Endothelial cell of umbilical vein (primary cell): ENCODE data around the gene MSL2. TPM values are rescaled to one million over a fixed set of nuclear protein-coding genes. Genes with fewer than 3 reads are reported as not detected.
"Not testable (repeated sequence)": the region's sequence is repeated elsewhere in the genome, so short reads cannot be mapped to it uniquely, and the experiment has no call there.

Source experiments
- BruUV-seq: library from RNA; stranded (reverse); fragments of 400-500 nt; replicated peaks from 2 replicates; lab custom pipeline; 2021; lab: Mats Ljungman, UMichigan
- CTCF ChIA-PET: fragments of 300-600, 350-600 bp; sonication (Branson Sonifier 250); formaldehyde crosslinking; loops from one replicate; lab custom pipeline; 2021; ENCODE audit warnings: antibody characterized with exemption, inconsistent platforms; lab: Charles Lee
- POLR2A ChIA-PET: fragments of 300-600, 350-600 bp; sonication (Branson Sonifier 250); formaldehyde crosslinking; loops from one replicate; lab custom pipeline; 2021; ENCODE audit warnings: antibody characterized with exemption, inconsistent platforms; lab: Charles Lee
- DNase-seq: peaks from one replicate; pipeline ENCODE4 v3.0.0-alpha.2; 2011; ENCODE audit warnings: low read depth, low spot score
- FAIRE-seq: peaks from 2 replicates; lab custom pipeline; 2011; peaks lifted over from hg19 to GRCh38; lab: Jason Lieb, UNC
- H2AFZ ChIP-seq: 2 replicates; pipeline ENCODE4 v1.6.0; 2012; ENCODE audit warnings: low read depth, low read length, control low read depth, inconsistent platforms
- H3K27ac ChIP-seq: 2 replicates; pipeline ENCODE4 v1.5.1; 2011; ENCODE audit warnings: low read depth, mild to moderate bottlenecking, control low read depth, low read length, moderate library complexity; ENCODE audit not compliant: insufficient read depth
- H3K27me3 ChIP-seq, 2 experiments: 2 replicates each; pipeline versions ENCODE4 v1.6.0 to v1.6.1; 2011; ENCODE audit warnings: low read length in 2 of 2, mixed read lengths in 1 of 2; ENCODE audit not compliant: control insufficient read depth in 2 of 2, insufficient read depth in 2 of 2
- H3K36me3 ChIP-seq, 2 experiments: 2 replicates in 1 of 2; 3 replicates in 1 of 2; pipeline ENCODE4 v1.5.1; 2011; ENCODE audit warnings: low read length in 2 of 2, mild to moderate bottlenecking in 1 of 2, moderate library complexity in 1 of 2; ENCODE audit not compliant: control insufficient read depth in 2 of 2, insufficient read depth in 2 of 2; ENCODE audit errors: extremely low read depth in 1 of 2
- H3K4me1 ChIP-seq: 3 replicates; pipeline ENCODE4 v1.5.1; 2011; ENCODE audit warnings: mild to moderate bottlenecking, low read length; ENCODE audit not compliant: control insufficient read depth, insufficient read depth; ENCODE audit errors: extremely low read depth
- H3K4me2 ChIP-seq: 2 replicates; pipeline ENCODE4 v1.6.1; 2011; ENCODE audit warnings: low read length, control low read depth, mixed read lengths; ENCODE audit not compliant: insufficient read depth
- H3K4me3 ChIP-seq, 3 experiments: fragments of 200-600 bp in 1 of 3; sonication (generic), shearing (Covaris generic) in 1 of 3; replicated peaks in 1 of 3; 2 replicates each; pipeline ENCODE4 v1.5.1; 2011 to 2016; ENCODE audit warnings: control low read depth in 3 of 3, low read length in 3 of 3, mild to moderate bottlenecking in 2 of 3, inconsistent platforms in 1 of 3, low read depth in 1 of 3, moderate library complexity in 1 of 3; ENCODE audit not compliant: insufficient read depth in 1 of 3
- H3K79me2 ChIP-seq: 2 replicates; pipeline ENCODE4 v1.6.0; 2012; ENCODE audit warnings: low read length, inconsistent platforms; ENCODE audit not compliant: control insufficient read depth, insufficient read depth
- H3K9ac ChIP-seq: replicated peaks from 2 replicates; pipeline ENCODE3; 2011; ENCODE audit warnings: low read length, control low read depth; ENCODE audit not compliant: insufficient read depth; ENCODE audit errors: extremely low read depth
- H3K9me1 ChIP-seq: replicated peaks from 3 replicates; pipeline ENCODE4 v1.6.0; 2011; ENCODE audit warnings: mild to moderate bottlenecking, low read length; ENCODE audit not compliant: control insufficient read depth, insufficient read depth; ENCODE audit errors: extremely low read depth
- H3K9me3 ChIP-seq: replicated peaks from 2 replicates; pipeline ENCODE4 v1.5.1; 2012; ENCODE audit warnings: low read length, inconsistent platforms; ENCODE audit not compliant: control insufficient read depth, insufficient read depth
- H4K20me1 ChIP-seq: replicated peaks from 2 replicates; pipeline ENCODE3; 2011; ENCODE audit warnings: mild to moderate bottlenecking, low read length; ENCODE audit not compliant: control insufficient read depth, insufficient read depth; ENCODE audit errors: extremely low read depth
- EZH2 ChIP-seq: IDR thresholded peaks from 2 replicates; pipeline ENCODE4 v1.6.1; 2012; ENCODE audit warnings: borderline replicate concordance, low read depth, mild to moderate bottlenecking, moderate library complexity, low read length, inconsistent platforms; ENCODE audit not compliant: severe bottlenecking
- GATA2 ChIP-seq: IDR thresholded peaks from 2 replicates; pipeline ENCODE4 v1.7.0; 2011; ENCODE audit warnings: low read depth, mild to moderate bottlenecking, moderate library complexity, mixed read lengths, low read length; ENCODE audit not compliant: insufficient read length, insufficient read depth
- MYC ChIP-seq: IDR thresholded peaks from one replicate; pipeline ENCODE4 v1.6.1; 2011; ENCODE audit warnings: mild to moderate bottlenecking, low read depth, low read length
- dilution Hi-C: fragments of 300-500 bp; cut with MboI; formaldehyde crosslinking; loops from one replicate; pipeline ENCODE4 v1.15.0; 2019; ENCODE audit warnings: low sequenced_read_pairs; ENCODE audit not compliant: extremely low pct_ligation_motif_present
- intact Hi-C: fragments of 100-400 bp; cut with micrococcal nuclease; formaldehyde crosslinking; loops from one replicate; pipeline ENCODE4 v1.10.0; 2022
- polyA plus RNA-seq, 4 experiments: library from polyadenylated mRNA; depleted of rRNA in 3 of 4; stranded (reverse) in 3 of 4; unstranded in 1 of 4; fragments of >200 nt; gene quantifications; 2 replicates each; pipeline versions ENCODE4 v1.2.1 to v1.2.3, GENCODE V29; 2011 to 2012; ENCODE audit warnings: missing spikeins in 1 of 4
- total RNA-seq: library from RNA; stranded (reverse); gene quantifications from 2 replicates; pipeline ENCODE4 v1.2.3, GENCODE V29; 2021

Gene MSL2
- total and polyA plus RNA-seq, 2 donors (not counting 3 experiments of a cell fraction or from before 2014, with no cell fraction given), result 6.7 to 21.9 TPM

GRCh38 chr3:136207489-136208115, 11.5 kb upstream of the MSL2 start:
- H3K36me3 ChIP-seq, result no peaks in the 10 kb centered on the region
- no peaks in the 10 kb centered on the region for H3K4me1 ChIP-seq
- DNase-seq (no peak), FAIRE-seq (no peak)
- TF ChIP-seq EZH2 (no peak), GATA2 (no peak), MYC (no peak)
- H3K9me1 ChIP-seq, result no peaks in the 10 kb centered on the region
- H3K9ac ChIP-seq, result no peak overlapping the region
- ChIA-PET CTCF (interaction anchor here (0.6 to 1.1 kb wide), 2 partner anchors 45 to 545 kb away, joined by 3 read pairs; partner anchors contain the start of gene STAG1), POLR2A (no interaction called here)
- intact Hi-C loops (no loop called here), dilution Hi-C loops (no loop called here)
- no TSS peak for BruUV-seq
- H3K4me2 ChIP-seq, result no peak overlapping the region
- no peaks in the 10 kb centered on the region for H4K20me1 ChIP-seq
- H3K4me3 ChIP-seq, result no peak overlapping the region
- H3K27ac ChIP-seq, result no peak overlapping the region
- no peak overlapping the region for H2AFZ ChIP-seq
- no peaks in the 10 kb centered on the region for H3K79me2 ChIP-seq
- no peaks in the 10 kb centered on the region for H3K9me3 ChIP-seq
- peaks cover 17 to 29% of the 10 kb centered on the region in 2 experiments for H3K27me3 ChIP-seq

- H3K4me1 ChIP-seq, H3K4me3 ChIP-seq, dilution Hi-C loops, H3K36me3 ChIP-seq, H2AFZ ChIP-seq, POLR2A ChIA-PET, H3K27ac ChIP-seq, H3K27me3 ChIP-seq, H3K9me1 ChIP-seq, H4K20me1 ChIP-seq, H3K9me3 ChIP-seq, BruUV-seq, H3K4me2 ChIP-seq, FAIRE-seq, CTCF ChIA-PET, H3K9ac ChIP-seq, DNase-seq: not testable (repeated sequence)
- H3K79me2 ChIP-seq, result peaks cover 14% of the 10 kb centered on the region
- intact Hi-C loops, result loop anchor here (5.0 to 10.0 kb wide), 3 partner anchors 193 to 816 kb away; no protein-coding TSS in a partner anchor
Measured at GRCh38 chr3:136199219-136199618, 3.1 kb upstream of the MSL2 start.

GRCh38 chr3:136198462-136199078, 2.4 kb upstream of the MSL2 start:
- DNase-seq, H3K4me2 ChIP-seq, H3K27ac ChIP-seq, H3K9ac ChIP-seq, H2AFZ ChIP-seq, H3K4me3 ChIP-seq, H4K20me1 ChIP-seq, H3K36me3 ChIP-seq, BruUV-seq, FAIRE-seq, H3K9me3 ChIP-seq, dilution Hi-C loops, H3K27me3 ChIP-seq, H3K9me1 ChIP-seq, H3K4me1 ChIP-seq: not testable (repeated sequence)
- intact Hi-C loops, result loop anchor here (5.0 to 10.0 kb wide), 3 partner anchors 194 to 816 kb away; no protein-coding TSS in a partner anchor
- POLR2A ChIA-PET, result interaction anchor here (0.6 kb wide), 1 partner anchor 1976 kb away, joined by 3 read pairs; the partner anchor contains the start of gene DBR1
- CTCF ChIA-PET, result interaction anchor here (0.6 kb wide), 1 partner anchor 16 kb away, joined by 3 read pairs; no protein-coding TSS in a partner anchor
- peaks cover 21% of the 10 kb centered on the region for H3K79me2 ChIP-seq
